ENCODE measurements around the gene SLC25A12.

SLC25A12 gene

DNA sequence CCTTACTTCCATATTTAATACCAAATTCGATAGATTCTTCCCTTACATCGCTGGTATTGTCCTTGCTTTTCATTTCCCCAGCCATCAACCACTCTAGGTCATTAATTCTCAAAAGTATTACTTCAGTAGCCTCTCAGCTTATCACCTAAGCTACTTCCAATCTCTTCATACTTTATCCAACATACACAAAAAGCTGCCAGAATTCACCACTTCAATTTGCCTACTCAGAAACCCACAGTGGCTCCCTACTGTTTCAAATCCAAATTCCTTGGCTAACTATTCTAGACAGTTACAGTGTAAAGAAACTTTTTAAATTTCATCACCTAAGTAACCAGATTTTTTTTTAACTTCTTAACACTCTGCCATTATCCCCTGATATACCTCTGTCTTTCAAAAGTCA lies 4.7 kb downstream of the SLC25A12 start:
- no peak for DNase-seq (ENCODE audit: low spot score)

DNA sequence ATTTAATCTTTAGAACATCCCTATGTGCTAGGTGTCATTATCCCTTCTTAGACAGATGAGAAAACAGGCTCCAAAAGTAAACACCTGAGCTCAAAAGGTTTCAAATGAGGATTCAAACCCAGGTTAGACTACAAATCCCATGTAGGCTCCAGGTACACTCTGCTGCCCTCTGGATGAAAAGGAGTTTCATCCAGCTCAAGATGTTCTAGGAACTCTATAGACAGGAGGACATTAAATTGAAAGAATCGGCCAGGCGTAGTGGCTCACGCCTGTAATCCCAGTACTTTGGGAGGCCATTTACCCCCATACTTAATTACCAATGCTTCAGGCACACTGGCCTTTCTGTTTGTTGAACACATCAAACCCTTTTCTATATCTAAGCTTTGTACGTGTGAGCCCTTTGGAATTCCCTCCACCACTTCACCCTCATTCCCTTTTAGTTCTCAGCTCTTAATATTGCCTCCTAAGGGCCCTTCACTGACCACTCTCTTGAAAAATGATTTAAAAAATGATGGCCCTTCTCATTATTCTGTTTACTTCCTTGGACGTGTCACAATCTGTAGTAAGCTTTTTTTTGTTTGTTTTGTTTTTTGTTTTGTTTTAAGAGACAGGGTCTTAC lies 10.7 kb downstream of the SLC25A12 start:
- DNase-seq (ENCODE audit: low spot score), result no peak

GRCh38 chr2:171882089-171882769 lies 11.8 kb downstream of the SLC25A12 start:
- no peak for DNase-seq (ENCODE audit: low spot score)

DNA sequence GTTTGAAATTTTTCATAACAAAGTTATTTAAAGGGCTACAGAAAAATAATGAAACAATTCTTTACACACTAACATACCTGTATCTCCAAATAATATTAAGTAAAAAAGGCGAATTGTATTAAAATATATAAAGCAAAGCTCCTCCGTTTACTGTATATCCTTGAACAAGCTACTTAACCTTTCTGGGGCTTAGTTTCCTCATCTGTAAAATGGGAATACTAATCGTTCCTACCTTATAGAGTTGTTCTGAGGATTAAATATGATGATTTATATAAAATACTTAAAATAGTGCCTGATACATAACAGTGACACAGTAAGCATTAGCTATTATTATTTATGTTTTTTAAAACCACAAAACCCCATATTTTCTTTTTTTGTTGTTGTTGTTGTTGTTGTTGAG lies 13.3 kb downstream of the SLC25A12 start:
- DNase-seq (ENCODE audit: low spot score), result no peak

DNA sequence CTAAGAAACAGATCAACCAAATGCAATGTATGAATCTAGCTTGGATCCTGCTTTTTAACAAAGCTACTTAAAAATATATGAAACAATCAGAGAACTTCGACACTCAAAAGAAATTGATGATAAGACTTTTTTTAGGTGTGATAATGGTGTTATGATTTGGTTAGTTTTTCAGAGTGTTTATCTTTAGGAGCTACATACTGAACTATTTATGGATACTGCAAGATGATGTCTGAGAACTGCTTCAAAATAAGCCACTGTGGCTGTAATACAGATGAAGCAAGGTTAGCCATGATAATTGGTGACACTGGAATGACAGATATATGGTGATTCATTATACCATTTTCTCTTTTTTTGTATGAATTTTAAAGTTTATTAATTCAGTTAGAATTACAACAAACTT lies 14.2 kb downstream of the SLC25A12 start:
- no peak for DNase-seq (ENCODE audit: low spot score)

DNA sequence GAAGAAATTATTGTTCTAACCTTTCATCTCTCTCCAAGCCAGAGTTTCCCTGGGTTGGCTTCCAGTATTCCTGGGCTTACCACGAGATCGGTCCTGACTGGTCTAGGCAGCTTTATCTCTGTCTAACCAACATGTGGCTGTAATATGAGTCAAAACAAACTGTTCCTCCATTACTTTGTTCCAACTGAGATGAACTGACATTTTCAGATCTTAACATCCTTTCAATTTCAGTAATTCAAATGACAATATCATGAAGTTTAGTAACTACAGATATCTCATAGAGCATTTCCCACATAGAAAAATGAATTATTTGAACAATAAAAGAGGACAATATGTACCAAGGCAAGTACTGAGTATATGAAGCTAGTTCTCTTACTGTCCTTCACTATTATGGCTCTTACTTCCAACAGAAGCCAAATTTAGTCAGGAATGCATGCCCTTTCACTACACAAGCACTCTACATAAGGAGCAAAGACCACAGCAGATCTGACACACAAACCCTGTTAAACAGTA lies 15.5 kb downstream of the SLC25A12 start:
- DNase-seq (ENCODE audit: low spot score), result no peak

DNA sequence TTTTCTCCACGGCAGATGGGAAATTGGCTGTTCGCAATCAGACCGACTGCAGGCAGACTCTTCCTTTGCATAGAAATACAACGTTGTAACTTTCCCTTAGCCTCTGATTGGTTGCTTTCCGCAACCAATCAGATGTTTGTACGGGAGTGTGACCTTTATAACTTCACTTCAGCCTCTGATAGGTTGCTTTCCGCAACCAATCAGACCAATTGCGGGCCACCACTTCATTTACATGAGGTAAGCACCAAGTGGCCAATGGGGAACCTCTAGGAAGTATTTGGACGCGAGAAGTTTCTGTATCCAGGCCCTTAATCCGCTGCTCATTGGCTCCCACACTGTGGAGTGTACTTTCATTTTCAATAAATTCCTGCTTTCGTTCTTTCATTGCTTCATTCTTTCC lies 19.1 kb downstream of the SLC25A12 start:
- DNase-seq (ENCODE audit: low spot score), result no peak

- no peak for DNase-seq (ENCODE audit: low spot score)
These were observed 19.5 kb downstream of the SLC25A12 start for GRCh38 chr2:171874517-171874916.

GRCh38 chr2:171864357-171864985 lies 29.6 kb downstream of the SLC25A12 start:
- DNase-seq (ENCODE audit: low spot score), result no peak

DNA sequence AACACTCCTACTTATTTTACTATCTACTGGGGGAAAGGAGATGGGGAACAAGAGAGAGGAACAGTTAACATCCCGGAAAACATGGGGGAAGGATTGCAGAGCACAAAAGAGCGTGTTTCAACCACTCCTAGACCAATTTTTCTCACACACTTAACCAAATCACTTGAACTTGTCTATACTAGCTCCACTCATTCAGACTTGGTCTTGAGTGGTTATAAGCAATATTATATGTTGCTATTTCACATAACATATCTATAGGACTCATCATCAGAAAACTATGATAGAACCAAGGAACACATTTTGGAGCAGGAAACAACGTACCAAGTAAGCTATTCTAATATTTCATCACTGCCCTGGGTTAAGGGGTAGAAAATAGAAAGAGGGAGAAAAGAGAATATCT lies 31.5 kb downstream of the SLC25A12 start:
- DNase-seq (ENCODE audit: low spot score), result no peak

GRCh38 chr2:171858397-171858958 lies 35.6 kb downstream of the SLC25A12 start:
- no peak for DNase-seq (ENCODE audit: low spot score)

- DNase-seq (ENCODE audit: low spot score), result no peak
These were observed 38.6 kb downstream of the SLC25A12 start for GRCh38 chr2:171855401-171855800.

DNA sequence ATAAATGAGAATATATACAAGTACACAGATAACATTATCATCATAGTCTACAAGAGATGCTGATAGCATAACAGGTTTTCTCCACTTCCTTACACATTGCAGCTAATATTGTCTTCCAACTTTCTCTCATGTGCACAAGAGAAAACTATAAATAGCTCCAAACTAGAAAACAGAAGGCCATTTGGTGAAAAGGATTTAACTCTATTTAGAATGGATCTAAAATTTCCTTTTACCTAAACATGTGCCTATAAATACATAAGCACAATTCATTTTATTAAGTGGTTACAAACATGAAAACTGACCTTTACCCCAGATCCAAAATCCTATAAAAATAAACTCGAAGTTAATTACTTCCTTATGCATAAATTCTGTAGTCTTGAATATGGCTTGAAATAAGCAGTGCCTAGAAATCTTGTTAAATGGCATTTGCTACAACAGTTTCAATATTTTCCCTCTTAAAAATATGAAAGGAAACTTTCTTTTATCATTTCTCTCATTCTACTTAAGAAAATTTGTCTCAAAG lies 41.6 kb downstream of the SLC25A12 start:
- DNase-seq (ENCODE audit: low spot score), result no peak

GRCh38 chr2:171847627-171848026 lies 46.4 kb downstream of the SLC25A12 start:
- no peak for DNase-seq (ENCODE audit: low spot score)

DNA sequence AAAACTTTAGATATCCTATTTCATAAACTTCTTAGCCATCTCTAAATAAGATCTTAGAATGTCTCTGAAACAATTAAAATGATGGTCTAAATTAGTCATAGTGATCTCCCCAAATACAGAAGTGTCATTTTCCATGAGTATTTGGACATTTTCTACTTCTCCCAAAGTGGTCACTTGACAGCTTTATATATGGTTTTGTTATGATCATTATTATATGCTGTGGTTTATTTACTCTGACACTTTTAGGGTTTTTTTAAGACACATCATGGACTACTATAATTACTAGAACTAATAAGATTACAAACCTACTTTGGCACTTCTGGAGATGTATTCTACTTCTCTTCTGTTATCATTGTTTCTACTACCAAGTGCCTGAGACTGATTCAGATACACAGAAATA lies 47.1 kb downstream of the SLC25A12 start:
- DNase-seq (ENCODE audit: low spot score), result no peak

DNA sequence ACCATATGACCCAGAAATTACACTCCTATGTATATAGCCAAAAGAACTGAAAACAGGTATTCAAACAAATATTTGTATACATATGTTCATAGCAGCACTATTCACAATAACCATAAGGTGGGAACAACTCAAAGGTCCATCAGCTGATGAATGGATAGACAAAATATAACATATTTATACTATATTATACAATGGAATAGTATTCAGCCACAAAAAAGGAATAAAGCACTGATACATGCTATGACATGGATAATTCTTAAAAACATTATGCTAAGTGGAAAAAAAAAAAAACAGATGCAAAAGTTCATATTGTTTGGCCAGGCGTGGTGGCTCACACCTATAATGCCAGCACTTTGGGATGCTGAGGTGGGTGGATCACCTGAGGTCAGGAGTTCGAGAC lies 52.0 kb downstream of the SLC25A12 start:
- no peak for DNase-seq (ENCODE audit: low spot score)

DNA sequence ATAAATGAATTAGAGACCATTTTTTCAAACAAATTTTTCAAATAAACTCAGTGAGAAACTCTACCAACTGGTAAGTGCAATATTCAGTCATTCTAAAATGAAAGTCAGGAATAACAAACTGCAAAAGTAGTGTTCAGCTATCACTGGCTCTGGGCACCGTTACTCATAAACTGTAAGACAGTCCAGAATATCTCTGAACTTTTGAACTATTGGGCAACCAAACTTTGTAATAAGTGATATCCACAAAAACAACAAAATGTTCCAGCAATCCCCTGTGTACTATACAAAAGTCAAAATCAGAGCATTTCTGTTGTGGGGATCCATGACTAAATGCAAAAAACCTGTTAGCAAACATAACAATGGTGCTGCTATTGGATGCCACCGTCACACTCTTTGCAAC lies 56.3 kb downstream of the SLC25A12 start:
- DNase-seq (ENCODE audit: low spot score), result no peak

GRCh38 chr2:171836146-171836910 lies 57.7 kb downstream of the SLC25A12 start:
- DNase-seq (ENCODE audit: low spot score), result no peak

DNA sequence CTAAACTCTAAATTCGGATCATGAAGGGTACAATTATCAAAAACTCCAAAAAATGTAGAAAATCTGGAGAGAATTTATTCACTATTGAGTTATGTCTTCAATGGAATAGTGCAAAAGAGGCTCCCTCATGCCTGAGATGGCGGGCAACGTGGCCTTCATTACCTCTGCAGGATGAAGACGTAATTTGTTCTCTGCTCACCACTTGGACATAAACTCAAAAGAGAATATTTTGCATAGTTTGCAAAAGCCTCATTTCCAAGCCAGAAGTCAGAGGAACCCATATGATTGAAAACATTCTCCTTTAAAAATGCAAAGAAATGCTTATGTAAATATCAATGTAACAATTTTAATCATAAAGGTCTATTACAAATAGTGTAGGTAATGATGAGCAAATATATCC lies 58.7 kb downstream of the SLC25A12 start:
- DNase-seq (ENCODE audit: low spot score), result no peak

DNA sequence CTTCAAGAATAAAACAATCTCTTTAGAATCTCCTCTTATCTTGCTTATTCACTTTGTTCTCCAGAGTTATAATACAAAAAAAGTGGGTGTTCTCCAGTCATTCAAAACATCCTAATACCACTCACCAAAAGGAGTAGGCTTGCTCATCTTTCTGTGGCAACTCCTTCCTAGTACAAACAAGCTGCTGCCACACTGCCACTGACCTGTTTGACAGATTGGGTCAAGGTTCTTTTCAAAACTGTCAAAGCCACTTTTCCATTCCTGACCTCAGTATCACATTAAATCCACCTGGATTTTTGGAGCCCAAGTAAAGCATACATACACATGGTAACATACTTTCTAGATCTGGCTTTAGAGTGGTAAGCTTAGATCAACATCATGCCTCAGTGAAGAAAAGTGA lies 59.8 kb downstream of the SLC25A12 start:
- DNase-seq (ENCODE audit: low spot score), result no peak

DNA sequence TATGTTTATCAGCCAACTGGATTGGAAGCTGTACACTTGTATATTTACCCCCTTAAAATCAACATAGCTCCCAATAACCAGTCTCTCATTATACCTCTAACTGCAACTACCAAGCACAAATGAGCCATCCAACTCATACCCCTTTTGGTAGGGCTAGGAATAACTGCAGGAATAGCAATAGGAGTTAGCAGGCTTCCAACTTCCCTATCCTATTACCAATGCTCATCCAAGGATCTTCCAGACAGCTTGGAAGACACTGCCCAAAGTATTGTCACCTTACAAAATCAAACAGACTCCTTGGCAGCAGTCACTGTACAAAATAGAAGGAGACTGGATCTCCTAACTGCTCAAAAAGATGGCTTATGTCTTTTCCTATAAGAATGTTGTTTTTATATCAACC lies 61.6 kb downstream of the SLC25A12 start:
- no peak for DNase-seq (ENCODE audit: low spot score)

GRCh38 chr2:171830039-171830438 lies 64.0 kb downstream of the SLC25A12 start:
- DNase-seq (ENCODE audit: low spot score), result no peak
